IPS DF 6.9 (cell line): Measurements from ENCODE around the gene CCDC184.
A peak's percentile ranks its signal among the peaks of the same experiment; 100 is the strongest.

Experiments used
- DNase-seq: peaks from one replicate; pipeline ENCODE4 v3.0.0-alpha.2; 2013; ENCODE audit warnings: low read depth, low spot score
- H3K27ac ChIP-seq: one replicate; pipeline ENCODE4 v1.5.1; 2013; ENCODE audit warnings: low read length, control low read depth
- H3K27me3 ChIP-seq: 2 replicates; pipeline ENCODE4 v1.6.1; 2013; ENCODE audit warnings: mild to moderate bottlenecking, low read length; ENCODE audit not compliant: control insufficient read depth, insufficient read depth
- H3K36me3 ChIP-seq: 2 replicates; pipeline ENCODE4 v1.6.1; 2013; ENCODE audit warnings: low read length; ENCODE audit not compliant: control insufficient read depth, insufficient read depth
- H3K4me1 ChIP-seq: 2 replicates; pipeline ENCODE4 v1.6.1; 2013; ENCODE audit warnings: low read length; ENCODE audit not compliant: control insufficient read depth, insufficient read depth
- H3K4me3 ChIP-seq: 2 replicates; pipeline ENCODE4 v1.5.1; 2013; ENCODE audit warnings: mild to moderate bottlenecking, low read length
- H3K9me3 ChIP-seq: 2 replicates; pipeline ENCODE4 v1.6.1; 2013; ENCODE audit warnings: low read length, inconsistent platforms; ENCODE audit not compliant: control insufficient read depth, insufficient read depth
- WGBS: extraction: QIAGEN DNeasy Blood & Tissue Kit; methylation state at CpG from one replicate; pipeline ENCODE4 v1.1.7; 2013; ENCODE audit warnings: mixed read lengths, missing lambda C conversion rate; ENCODE audit not compliant: insufficient read length, insufficient coverage; 5-methylcytosine and 5-hydroxymethylcytosine counted together

Gene CCDC184

GRCh38 chr12:48179466-48179865 is 4.0 kb upstream of the CCDC184 start:
- no CpG with 5 or more reads among the region's 1 CpG for WGBS
- H3K4me1 ChIP-seq = peaks cover 4% of the 10 kb centered on the region
- H3K27ac ChIP-seq = no peak overlapping the region
- H3K36me3 ChIP-seq = no peaks in the 10 kb centered on the region
- no peak for DNase-seq
- H3K27me3 ChIP-seq = peaks cover 6% of the 10 kb centered on the region; the same call in 1 of the 2 replicates
- H3K9me3 ChIP-seq = no peaks in the 10 kb centered on the region
- no peak overlapping the region for H3K4me3 ChIP-seq

- no peak for DNase-seq
- Histone ChIP-seq H3K36me3 (no peaks in the 10 kb centered on the region), H3K27me3 (peaks cover 9% of the 10 kb centered on the region; the same call in 1 of the 2 replicates), H3K4me1 (peaks cover 4% of the 10 kb centered on the region), H3K9me3 (no peaks in the 10 kb centered on the region), H3K4me3 (no peak overlapping the region), H3K27ac (no peak overlapping the region)
- no CpG with 5 or more reads among the region's 1 CpG for WGBS
Measured at GRCh38 chr12:48180424-48180823, 3.0 kb upstream of the CCDC184 start.

- H3K27me3 ChIP-seq = peaks cover 9% of the 10 kb centered on the region; the same call in 1 of the 2 replicates
- H3K4me1 ChIP-seq = peaks cover 7% of the 10 kb centered on the region
- no CpG with 5 or more reads among the region's 2 CpGs for WGBS
- no peaks in the 10 kb centered on the region for H3K36me3 ChIP-seq
- H3K4me3 ChIP-seq = no peak overlapping the region
- DNase-seq = no peak
- no peak overlapping the region for H3K27ac ChIP-seq
- no peaks in the 10 kb centered on the region for H3K9me3 ChIP-seq
Measured at GRCh38 chr12:48180857-48181495, 2.5 kb upstream of the CCDC184 start.

- Histone ChIP-seq H3K36me3 (no peaks in the 10 kb centered on the region), H3K9me3 (no peaks in the 10 kb centered on the region), H3K27me3 (peaks cover 9% of the 10 kb centered on the region; the same call in 1 of the 2 replicates), H3K4me1 (peaks cover 3% of the 10 kb centered on the region; the same call in 1 of the 2 replicates), H3K27ac (no peak overlapping the region), H3K4me3 (peak overlapping the region; percentile 63; the same call in 1 of the 2 replicates)
- WGBS = no CpG with 5 or more reads among the region's 7 CpGs
- no peak for DNase-seq
Measured at GRCh38 chr12:48182631-48183030, 813 bp upstream of the CCDC184 start.

GRCh38 chr12:48183876-48184548 is 568 bp downstream of the CCDC184 start:
- Histone ChIP-seq H3K4me3 (peak overlapping the region; percentile 63; the same call in 1 of the 2 replicates), H3K27ac (no peak overlapping the region)
- no CpG with 5 or more reads among the region's 61 CpGs for WGBS

GRCh38 chr12:48184549-48184922 is 1.1 kb downstream of the CCDC184 start:
- H3K27me3 ChIP-seq = peaks cover 9% of the 10 kb centered on the region; the same call in 1 of the 2 replicates
- H3K4me3 ChIP-seq = peak overlapping the region; percentile 63; the same call in 1 of the 2 replicates

More at GRCh38 chr12:48183876-48184548, 568 bp downstream of the CCDC184 start:
- peaks cover 9% of the 10 kb centered on the region; the same call in 1 of the 2 replicates for H3K27me3 ChIP-seq
- no peak for DNase-seq
- H3K9me3 ChIP-seq = no peaks in the 10 kb centered on the region
- H3K36me3 ChIP-seq = no peaks in the 10 kb centered on the region
- H3K4me1 ChIP-seq = peaks cover 3% of the 10 kb centered on the region; the same call in 1 of the 2 replicates

GRCh38 chr12:48185181-48185919 is 1.9 kb downstream of the CCDC184 start:
- Histone ChIP-seq H3K4me1 (peaks cover 3% of the 10 kb centered on the region; the same call in 1 of the 2 replicates), H3K27me3 (peaks cover 9% of the 10 kb centered on the region; the same call in 1 of the 2 replicates), H3K9me3 (no peaks in the 10 kb centered on the region), H3K4me3 (no peak overlapping the region), H3K27ac (no peak overlapping the region), H3K36me3 (no peaks in the 10 kb centered on the region)
- DNase-seq = no peak
- WGBS = no CpG with 5 or more reads among the region's 10 CpGs

More at GRCh38 chr12:48184549-48184922, 1.1 kb downstream of the CCDC184 start:
- Histone ChIP-seq H3K4me1 (peaks cover 3% of the 10 kb centered on the region; the same call in 1 of the 2 replicates), H3K9me3 (no peaks in the 10 kb centered on the region), H3K27ac (no peak overlapping the region), H3K36me3 (no peaks in the 10 kb centered on the region)
- no CpG with 5 or more reads among the region's 20 CpGs for WGBS
- no peak for DNase-seq

- no peak overlapping the region for H3K4me3 ChIP-seq
- H3K27ac ChIP-seq = no peak overlapping the region
- DNase-seq = no peak
- H3K9me3 ChIP-seq = no peaks in the 10 kb centered on the region
- H3K27me3 ChIP-seq = peaks cover 9% of the 10 kb centered on the region; the same call in 1 of the 2 replicates
- peaks cover 3% of the 10 kb centered on the region; the same call in 1 of the 2 replicates for H3K4me1 ChIP-seq
- WGBS = no CpG with 5 or more reads among the region's 10 CpGs
- no peaks in the 10 kb centered on the region for H3K36me3 ChIP-seq
Measured at GRCh38 chr12:48187916-48188695, 4.7 kb downstream of the CCDC184 start.

- Histone ChIP-seq H3K4me1 (peaks cover 3% of the 10 kb centered on the region; the same call in 1 of the 2 replicates), H3K27me3 (peaks cover 3% of the 10 kb centered on the region; the same call in 1 of the 2 replicates), H3K27ac (no peak overlapping the region), H3K36me3 (no peaks in the 10 kb centered on the region), H3K9me3 (no peaks in the 10 kb centered on the region), H3K4me3 (no peak overlapping the region)
- no CpG with 5 or more reads among the region's 6 CpGs for WGBS
- DNase-seq = no peak
Measured at GRCh38 chr12:48189331-48190125, 6.1 kb downstream of the CCDC184 start.
